ENCODE results near the gene CHD2. TPM values are rescaled to one million over a fixed set of nuclear protein-coding genes. Genes with fewer than 3 reads are reported as not detected.

The CHD2 gene
- total RNA-seq, 1 donor from 2014 or later = 165 TPM

DNA sequence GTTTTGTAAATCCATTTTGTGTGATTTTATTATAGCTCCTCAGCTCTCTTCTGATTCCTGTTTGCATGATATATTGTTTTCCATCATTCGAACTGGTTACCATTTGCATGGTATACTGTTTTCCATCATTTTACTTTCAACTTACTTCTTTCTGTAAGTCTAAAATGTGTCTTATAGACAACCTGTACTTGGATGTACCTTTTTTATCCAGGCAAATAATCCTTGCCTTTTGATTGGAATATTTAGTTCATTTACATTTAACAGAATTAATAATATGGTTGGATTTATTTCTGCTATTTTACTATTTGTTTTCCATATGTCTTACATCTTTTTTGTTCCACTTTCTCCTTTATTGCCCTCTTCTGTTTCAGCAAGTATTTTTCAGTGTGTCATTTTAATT is 62.8 kb downstream of the CHD2 start:
- DNase-seq = no peak

DNA sequence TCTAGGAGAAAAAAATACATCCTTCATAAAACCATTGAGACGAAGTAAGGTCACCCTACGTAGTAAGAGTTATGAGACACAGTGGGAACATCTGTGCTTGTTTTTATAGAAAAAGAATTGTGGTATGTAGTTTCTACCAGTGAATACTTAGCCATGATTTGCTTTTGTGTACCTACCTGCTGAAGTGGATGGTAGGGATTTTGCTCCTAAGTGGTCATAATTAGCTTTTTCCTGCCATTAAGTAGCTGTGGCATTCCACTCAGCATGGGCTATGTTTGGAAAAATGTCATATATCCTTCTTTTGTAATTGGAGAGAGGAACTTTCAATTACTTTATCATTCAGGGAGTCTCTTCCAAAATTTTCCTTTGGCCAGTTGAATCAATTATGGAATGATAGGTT is 63.7 kb downstream of the CHD2 start:
- no peak for DNase-seq

DNA sequence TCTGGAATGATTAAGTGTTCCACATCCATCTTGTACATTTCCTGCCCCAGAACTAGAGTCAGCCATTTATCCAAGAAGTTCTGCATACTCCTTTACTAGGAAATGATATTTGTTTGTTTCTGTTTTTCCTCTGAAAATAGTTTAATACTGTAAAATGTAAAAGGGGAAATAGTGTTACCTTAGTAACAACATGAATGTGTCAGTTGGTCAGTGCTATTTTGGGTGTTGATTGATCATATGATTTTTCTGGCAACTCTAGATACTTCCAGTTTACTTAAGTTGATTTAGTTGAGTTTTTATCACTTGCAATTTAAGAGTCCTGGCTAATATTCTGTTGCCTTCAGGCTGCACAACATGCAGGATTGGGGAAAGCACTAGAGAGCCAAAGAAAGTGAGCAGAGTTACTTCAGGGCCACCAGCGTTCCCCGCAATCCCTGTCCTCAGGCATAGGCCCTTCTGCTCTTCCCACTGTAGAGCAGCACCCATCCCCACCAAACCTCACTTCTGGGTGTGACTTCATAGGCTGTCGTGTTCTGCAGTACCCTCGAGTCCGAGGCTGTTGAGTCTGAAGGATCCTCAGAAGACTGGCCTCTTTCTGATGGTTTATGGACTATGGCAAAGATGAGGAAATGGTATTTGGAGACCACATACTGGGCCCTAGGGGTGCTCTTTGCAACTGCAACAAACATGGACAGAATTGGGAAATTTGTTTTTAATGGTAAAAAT is 69.0 kb downstream of the CHD2 start:
- no peak for DNase-seq

DNA sequence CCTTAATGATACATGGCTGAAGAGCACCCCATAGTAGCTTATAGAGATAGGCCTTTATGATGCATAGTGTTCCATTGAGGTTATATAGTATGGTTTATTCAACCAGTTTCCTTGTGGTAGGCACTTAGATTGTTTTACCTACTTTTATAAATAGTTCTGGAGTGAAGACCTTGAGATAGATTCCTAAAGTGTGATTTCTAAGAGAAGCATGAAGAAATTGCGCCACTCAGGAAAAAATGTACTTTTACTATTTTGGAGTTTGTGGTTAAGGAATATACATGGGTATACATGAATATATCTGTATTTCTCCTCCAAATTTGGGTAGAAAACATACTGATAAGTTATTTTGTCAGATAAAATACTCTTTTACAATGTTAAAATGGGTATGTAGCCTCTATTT is 70.5 kb downstream of the CHD2 start:
- no peak for DNase-seq

DNA sequence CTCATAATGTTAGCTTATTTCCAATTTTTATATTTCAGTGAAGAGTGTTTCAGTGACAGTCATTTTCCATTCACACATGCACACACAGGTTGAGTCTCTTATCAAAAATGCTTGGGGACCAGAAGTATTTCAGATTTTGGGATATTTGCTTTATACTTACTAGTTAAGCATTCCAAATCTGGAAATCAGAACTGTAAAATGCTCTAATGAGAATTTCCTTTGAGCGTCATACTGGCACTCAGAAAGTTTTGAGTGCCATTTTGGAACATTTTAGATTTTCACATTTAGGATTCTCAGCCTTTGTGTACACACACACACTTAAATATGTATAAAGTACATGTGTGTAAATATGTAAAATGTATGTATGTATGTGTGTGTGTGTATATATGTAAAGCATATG is 71.0 kb downstream of the CHD2 start:
- no peak for DNase-seq

DNA sequence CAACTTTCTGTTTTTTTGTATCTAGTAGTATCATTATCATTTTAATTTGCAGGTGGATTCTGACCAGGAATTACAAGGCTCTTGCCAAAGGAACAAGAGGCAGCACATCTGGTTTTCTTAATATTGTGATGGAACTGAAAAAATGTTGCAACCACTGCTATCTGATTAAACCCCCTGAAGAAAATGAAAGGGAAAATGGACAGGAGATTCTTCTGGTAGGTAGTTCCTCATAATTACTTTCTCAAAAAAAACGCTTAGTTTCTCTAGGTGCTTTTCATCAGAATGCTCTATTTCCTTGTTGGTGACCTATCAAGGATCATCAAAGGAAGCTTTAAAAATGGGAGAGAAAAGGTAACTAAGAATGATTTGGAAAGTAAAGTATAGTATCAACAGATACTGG is 71.6 kb downstream of the CHD2 start:
- DNase-seq = no peak

DNA sequence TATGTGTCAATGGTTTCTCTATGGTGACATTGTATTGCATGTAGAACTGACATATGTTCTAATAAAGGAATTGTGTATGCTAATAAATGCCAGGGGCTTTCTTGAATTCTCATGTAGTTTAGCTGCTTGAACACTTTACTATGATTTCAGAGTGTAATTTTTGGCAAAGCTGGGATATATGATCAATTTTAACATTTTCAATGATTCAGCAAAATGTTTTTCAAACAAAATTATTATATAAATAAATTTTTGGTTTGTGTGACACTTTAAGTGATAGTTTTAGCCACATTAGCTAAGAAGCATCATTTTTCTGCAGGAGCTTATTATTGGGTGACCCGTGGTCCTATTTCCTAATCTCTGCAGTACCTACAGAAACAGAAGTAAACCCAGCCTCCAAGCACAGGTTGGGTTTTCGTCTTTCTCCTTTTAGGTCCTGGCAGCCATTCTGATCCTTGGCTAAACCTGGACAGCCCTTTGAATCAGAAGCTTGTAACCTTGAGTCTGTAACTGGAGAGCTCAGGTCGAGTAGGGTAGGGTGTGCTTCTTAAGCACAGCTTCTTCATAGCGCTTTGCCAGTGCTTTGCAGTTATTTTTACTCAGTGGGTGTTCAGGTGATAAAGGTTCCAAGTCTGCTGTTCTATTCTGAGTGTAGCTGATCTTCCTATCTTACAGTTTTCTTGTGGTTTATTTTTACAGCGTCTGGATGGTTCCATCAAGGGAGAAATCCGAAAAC is 74.2 kb downstream of the CHD2 start:
- DNase-seq = no peak

DNA sequence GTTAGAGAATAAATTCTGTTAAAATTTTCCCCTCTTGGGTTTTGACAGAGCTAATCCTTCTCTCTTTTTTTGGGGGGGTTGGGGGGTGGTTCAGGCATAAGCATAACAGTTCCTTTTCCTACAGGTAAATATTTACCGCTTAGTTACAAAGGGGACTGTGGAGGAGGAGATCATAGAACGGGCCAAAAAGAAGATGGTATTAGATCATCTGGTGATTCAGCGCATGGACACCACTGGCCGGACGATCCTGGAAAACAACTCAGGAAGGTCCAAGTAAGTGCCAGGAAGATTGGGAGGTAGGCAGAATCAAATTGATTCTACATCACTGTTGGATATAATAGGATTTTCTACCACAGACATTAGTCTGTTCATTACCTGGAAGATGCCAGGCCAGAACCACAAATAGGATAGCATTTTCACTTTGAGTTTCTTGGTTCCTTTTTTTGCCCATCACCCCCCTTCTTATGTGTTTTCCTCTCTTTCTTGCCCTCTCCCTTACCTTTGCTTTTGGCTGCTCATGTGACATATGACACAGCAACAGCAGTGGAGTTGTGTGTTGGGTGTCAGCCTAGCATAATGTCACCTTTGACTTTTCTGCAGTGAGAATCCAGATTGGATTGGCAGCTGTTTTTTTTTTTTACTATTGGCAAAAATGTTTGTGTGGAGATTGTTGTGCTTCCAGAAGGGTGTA is 79.0 kb downstream of the CHD2 start:
- DNase-seq = no peak

DNA sequence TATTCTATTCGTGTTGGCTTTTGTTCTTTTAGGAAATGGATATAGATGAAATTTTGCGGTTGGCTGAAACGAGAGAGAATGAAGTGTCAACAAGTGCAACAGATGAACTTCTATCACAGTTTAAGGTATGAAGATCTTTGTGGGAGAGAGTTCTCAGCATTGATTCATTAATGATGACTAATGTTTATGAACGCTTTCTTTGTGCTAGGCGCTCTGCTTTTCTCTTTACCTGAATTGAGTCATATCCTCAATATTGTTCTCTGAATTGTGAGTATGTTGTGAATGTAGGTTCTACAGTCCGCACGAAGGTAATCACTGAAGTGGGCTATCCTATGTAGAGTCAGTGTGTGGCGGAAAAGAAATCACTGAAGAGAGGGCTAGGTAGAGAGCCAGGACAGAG is 81.2 kb downstream of the CHD2 start:
- no peak for DNase-seq

DNA sequence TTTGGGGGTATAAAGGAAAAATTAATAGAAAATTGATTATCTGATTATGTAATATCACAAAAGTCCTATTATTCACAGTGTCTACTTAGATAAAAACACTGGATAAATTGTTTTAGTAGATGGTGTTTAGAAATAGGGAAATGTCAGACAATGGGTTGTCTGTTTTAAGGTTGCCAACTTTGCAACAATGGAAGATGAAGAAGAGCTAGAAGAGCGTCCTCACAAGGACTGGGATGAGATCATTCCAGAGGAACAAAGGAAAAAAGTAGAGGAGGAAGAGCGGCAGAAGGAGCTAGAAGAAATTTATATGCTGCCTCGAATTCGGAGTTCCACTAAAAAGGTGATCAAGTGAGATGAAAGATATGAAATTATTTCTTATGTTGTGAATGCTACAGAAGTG is 84.0 kb downstream of the CHD2 start:
- no peak for DNase-seq

DNA sequence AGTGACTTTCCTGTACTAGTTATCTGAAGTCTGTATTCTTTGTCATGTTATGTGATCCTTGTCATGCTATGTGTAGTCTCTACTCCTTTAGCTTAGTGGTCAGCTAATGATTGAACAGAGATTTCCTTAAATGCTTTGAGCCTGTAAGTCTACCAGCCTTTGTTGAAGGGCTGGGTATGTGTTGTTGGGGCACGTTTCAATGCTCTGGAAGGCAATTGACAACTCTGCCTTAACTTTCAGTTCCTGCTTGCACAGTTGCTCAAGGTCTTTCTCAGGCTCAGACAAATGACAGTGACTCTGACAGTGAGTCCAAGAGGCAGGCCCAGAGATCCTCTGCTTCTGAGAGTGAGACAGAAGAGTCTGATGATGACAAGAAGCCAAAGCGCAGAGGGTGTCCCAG is 89.3 kb downstream of the CHD2 start:
- DNase-seq = no peak

DNA sequence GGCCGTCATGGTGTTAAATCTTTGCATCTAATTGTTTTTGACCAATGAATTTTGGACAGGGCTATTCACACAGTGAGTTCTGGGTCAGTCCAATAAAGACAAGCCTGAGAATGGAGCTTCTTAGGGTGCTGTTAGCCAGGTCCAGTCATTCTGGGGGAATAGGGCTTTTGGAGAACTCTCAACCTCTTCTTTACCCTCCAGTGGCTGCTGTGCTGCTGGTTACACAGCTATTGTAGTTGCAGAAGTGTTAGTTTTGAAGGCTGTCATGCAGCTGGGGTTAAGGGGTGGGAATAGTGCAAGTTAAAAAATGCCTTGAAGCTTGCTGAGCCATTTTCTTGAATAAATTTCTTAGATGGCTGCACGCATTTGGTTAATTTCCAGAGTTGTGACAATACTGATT is 89.9 kb downstream of the CHD2 start:
- no peak for DNase-seq

DNA sequence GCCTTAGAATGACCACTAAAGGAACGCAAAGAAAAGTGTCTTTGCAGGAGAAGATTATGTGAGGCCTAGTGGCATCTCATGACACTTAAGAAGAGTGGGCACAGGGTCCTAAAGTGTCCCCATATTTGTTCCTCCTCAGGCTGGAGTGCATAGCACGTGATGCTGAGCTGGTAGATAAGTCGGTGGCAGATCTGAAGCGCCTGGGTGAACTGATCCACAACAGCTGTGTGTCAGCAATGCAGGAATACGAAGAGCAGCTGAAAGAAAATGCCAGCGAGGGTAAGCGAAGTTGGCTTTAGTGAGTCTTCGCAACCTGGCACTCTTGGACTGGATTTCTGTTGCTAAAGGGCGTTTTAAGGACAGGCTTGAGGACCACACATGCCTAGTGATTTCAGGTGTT is 92.6 kb downstream of the CHD2 start:
- DNase-seq = no peak

DNA sequence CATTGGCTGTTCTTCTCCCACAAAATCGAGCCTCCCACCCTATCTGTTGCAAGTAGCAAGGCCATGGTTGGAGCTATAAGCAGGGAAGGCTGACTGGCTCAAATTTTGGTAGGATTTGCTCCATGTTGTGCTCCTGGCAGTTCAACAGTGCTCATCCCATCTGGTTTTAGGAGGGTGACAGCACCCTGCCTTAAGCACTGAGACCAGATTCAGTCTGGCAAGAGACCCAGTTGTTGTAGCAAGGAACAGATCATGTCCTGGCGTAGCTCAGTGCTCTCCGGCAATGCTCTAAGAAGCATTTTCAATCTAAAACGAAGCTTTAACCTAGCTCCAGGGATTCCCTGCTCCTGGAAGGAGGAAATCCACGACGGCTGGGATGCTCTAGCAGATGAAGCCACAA is 97.7 kb downstream of the CHD2 start:
- no peak for DNase-seq

DNA sequence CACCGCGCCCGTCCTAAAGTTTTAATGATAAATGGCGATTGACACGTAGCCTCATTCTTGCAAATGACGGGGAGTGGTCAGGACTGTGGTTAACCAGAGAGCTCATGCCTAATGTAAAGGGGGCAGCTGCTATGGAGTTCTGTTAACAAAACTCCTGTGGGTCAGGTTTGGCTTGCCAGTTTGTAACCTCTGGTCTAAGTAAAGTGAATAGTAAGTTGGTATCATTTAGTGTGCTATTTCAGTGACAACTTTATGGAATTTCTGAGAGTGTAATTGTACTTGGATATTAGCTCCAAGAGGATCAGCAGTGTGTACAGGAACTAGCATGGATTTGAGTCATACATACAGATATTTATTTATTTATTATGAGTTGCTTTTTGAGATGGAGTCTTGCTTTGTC is 101.0 kb downstream of the CHD2 start:
- DNase-seq = no peak

DNA sequence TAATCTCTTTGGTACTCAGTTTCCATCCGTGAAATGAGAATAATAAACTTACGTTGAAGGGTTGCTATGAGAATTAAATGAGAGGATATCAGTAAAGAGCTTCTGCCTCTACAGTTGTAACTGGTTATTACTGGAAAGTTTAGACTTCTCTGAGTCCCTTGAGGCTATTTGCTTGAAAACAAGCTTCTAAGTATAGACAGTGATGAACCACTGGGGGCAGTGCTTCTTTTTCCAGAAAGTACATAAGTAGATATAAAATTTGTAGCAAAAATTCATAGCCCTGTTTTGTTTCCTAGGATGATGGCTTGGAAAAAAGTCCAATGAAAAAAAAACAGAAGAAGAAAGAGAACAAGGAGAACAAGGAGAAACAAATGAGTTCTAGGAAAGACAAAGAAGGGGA is 101.8 kb downstream of the CHD2 start:
- DNase-seq = no peak

DNA sequence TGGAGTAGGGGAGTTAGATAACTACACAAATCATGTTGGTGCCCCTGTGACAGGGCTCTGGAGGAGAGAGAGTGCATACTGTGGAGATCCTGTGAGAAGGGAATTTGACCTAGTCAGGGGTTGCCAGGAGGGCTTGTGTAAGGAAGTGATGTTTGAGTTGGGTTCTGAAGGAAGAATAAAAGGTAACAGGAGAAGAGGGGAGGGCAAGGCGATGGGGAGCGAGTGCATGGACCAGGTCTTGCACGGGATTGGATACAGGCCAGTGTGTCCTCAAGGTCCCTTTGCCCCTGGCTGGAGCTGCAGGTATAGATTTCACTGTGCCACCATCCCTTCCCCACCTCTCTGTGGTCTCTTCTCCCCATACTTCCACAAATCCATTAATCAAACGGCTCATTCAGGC is 105.0 kb downstream of the CHD2 start:
- no peak for DNase-seq

DNA sequence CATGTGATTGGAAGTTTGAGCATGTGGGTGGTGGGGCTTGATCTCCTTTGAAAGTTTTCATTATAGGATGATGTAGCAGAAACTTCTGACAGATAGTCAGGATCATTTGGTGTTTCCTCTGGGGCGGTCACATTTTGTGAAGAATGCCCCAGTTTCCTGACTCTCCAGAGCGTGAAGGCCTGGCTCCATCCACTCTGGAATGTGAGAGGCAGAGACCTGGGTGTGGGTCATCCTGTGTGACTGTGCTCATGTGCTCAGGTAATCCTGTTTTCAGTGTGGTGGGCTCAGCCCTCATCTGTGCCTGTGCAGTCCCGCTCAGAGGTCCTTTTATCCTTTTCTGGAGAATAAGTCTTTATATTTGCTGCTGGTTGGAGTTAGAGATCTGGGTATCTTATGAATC is 107.9 kb downstream of the CHD2 start:
- DNase-seq = no peak

DNA sequence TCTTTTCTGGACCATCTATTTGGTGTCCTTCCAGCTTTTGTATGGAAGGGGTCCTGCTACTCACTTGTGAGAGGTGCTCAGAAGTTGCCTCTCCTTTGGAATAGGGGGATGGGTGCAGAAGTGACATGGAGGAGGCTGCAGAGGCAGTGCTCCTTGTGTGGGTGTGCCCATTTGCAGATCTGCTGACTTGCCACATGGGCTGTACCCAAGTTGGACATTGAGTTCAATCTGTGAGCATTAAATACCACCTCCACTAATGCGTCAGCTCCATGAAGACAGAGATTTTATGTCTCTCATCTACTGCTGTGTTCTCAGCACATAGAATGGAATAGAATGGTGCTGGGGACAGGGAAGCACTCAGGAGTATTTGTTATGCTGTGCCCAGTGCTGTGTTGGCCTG is 112.7 kb downstream of the CHD2 start:
- DNase-seq = peak; percentile 14

DNA sequence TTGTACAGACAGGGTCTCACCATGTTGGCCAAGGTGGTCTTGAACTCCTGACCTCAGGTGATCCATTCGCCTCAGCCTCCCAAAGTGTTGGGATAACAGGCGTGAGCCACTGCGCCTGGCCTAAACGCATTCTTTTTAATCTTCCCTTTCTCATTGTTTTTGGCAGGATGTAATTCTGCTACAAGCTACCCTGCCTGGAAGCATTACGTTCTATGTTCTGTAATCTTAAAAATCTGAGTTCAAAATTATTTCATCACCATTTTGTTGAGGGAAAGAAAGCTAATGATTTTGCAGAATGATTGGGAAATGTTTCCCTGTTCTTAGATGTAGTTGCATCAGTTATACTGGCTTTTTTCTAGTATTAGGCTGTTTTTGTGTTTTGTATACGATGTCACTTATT is 117.4 kb downstream of the CHD2 start:
- no peak for DNase-seq

DNA sequence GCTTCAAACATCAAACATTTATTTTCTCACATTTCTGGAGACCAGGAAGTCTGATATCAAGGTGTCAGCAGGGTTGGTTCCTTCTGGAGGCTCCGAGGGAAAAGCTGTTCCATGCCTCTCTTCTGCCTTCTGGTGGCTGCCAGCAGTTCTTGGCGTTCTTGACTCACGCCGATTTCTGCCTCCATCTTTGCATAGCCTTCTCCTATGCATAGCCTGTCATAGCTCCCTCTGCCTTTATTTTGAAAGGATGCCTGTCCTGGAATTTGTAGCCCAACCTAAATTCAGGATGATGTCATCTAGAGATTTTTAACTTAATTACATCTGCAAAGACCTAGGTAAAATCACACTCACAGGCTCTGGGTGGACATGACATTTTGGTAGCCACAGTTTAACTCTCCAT is 118.5 kb downstream of the CHD2 start:
- no peak for DNase-seq

DNA sequence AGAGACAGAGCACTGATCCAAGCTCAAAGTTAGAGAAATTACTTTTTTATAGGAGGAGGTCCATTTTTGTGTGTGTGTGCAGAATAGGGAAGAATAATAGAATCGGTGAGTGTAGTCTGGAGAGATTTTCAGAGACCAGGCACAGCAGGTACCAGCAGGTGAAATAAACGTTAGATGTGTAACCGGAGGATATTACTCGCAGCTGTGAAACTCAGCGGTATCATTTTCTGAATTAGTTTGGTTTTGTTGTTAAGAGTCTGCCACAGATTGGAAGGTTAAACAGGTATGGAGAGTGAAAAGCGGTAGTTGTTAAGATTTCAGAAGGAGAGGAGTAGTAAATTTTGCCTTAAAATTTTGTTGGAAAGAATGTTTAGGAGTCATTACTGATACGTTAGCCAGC is 119.0 kb downstream of the CHD2 start:
- DNase-seq = no peak

DNA sequence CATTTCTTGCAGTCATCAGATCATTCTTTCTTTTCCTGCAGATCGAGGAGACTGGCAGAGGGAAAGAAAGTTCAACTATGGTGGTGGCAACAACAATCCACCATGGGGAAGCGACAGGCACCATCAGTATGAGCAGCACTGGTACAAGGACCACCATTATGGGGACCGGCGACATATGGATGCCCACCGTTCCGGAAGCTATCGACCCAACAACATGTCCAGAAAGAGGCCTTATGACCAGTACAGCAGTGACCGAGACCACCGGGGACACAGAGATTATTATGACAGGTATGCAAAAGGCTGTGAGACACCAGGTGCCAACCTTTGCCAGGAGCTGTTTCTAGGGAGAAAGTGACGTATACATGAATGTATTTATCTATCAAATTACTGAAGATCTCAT is 119.8 kb downstream of the CHD2 start:
- DNase-seq = no peak
